ENCODE measurements around the gene TIAM1.

TIAM1 gene

GRCh38 chr21:31343030-31343510, 991 bp downstream of the TIAM1 start:
- TF ChIP-seq CTCF (IDR thresholded peaks at IDR 0.05): no peak

- no peak for TF ChIP-seq CTCF (IDR thresholded peaks at IDR 0.05)
These were observed 1.7 kb downstream of the TIAM1 start for GRCh38 chr21:31342348-31342747.

GRCh38 chr21:31340942-31341487, 3.0 kb downstream of the TIAM1 start:
- TF ChIP-seq CTCF (IDR thresholded peaks at IDR 0.05): no peak

- TF ChIP-seq CTCF (IDR thresholded peaks at IDR 0.05): no peak
These were observed 3.5 kb downstream of the TIAM1 start for GRCh38 chr21:31340514-31340913.

- no peak for TF ChIP-seq CTCF (IDR thresholded peaks at IDR 0.05)
These were observed 4.3 kb downstream of the TIAM1 start for GRCh38 chr21:31339721-31340120.

GRCh38 chr21:31338908-31339368, 5.1 kb downstream of the TIAM1 start:
- TF ChIP-seq CTCF (IDR thresholded peaks at IDR 0.05): no peak

- TF ChIP-seq CTCF (IDR thresholded peaks at IDR 0.05): no peak
These were observed 5.8 kb downstream of the TIAM1 start for GRCh38 chr21:31337996-31338907.

Data from LNCAP (cell line).